B cell (primary cell): ENCODE data around the gene SREBF1. TPM values are rescaled to one million over a fixed set of nuclear protein-coding genes. Genes with fewer than 3 reads are reported as not detected.

ENCODE experiments used
- ATAC-seq: fragments of 200-7000 bp; cut with Tn5 transposase; one replicate; pipeline ENCODE4 v1.10.0; 2021; ENCODE audit warnings: low read depth, mild to moderate bottlenecking, moderate number of reproducible peaks, moderate library complexity
- CTCF ChIA-PET: fragments of 350-600 bp; sonication (Branson Sonifier 250); formaldehyde crosslinking; loops from one replicate; lab custom pipeline; 2021; ENCODE audit warnings: antibody characterized with exemption, inconsistent platforms; lab: Charles Lee
- POLR2A ChIA-PET: fragments of 350-600 bp; sonication (Branson Sonifier 250); formaldehyde crosslinking; loops from one replicate; lab custom pipeline; 2021; ENCODE audit warnings: antibody characterized with exemption; lab: Charles Lee
- DNase-seq: peaks from one replicate; pipeline ENCODE4 v3.0.0; 2013
- H2AFZ ChIP-seq: 2 replicates; pipeline ENCODE4 v1.6.1; 2012; ENCODE audit warnings: mild to moderate bottlenecking, low read depth, low read length; ENCODE audit not compliant: insufficient read depth, poor library complexity, severe bottlenecking
- H3K27ac ChIP-seq, 2 donors: 1 replicate in 1 of 2; 2 replicates in 1 of 2; pipeline ENCODE4 v1.5.1; 2012 to 2013; ENCODE audit warnings: low read length in 2 of 2, mild to moderate bottlenecking in 2 of 2, moderate library complexity in 1 of 2
- H3K27me3 ChIP-seq, 4 experiments: fragments of 200-600 bp in 1 of 4; sonication (generic) in 1 of 4; replicated peaks in 1 of 4; 1 replicate in 2 of 4; 2 replicates in 2 of 4; pipeline versions ENCODE4 v1.6.1 to v1.7.0; 2013 to 2016; ENCODE audit warnings: low read length in 3 of 4, mild to moderate bottlenecking in 2 of 4, mixed read lengths in 1 of 4, moderate library complexity in 1 of 4; ENCODE audit not compliant: insufficient read depth in 4 of 4, control insufficient read depth in 3 of 4; ENCODE audit errors: control extremely low read depth in 1 of 4
- H3K36me3 ChIP-seq, 2 experiments: replicated peaks in 1 of 2; 1 replicate in 1 of 2; 2 replicates in 1 of 2; pipeline versions ENCODE4 v1.6.1 to v1.7.1; 2013; ENCODE audit warnings: low read length in 1 of 2; ENCODE audit not compliant: insufficient read depth in 2 of 2, control insufficient read depth in 1 of 2; ENCODE audit errors: control extremely low read depth in 1 of 2, extremely low read depth in 1 of 2
- H3K4me1 ChIP-seq, 2 donors: fragments of 200-600 bp in 1 of 2; sonication (generic) in 1 of 2; 1 replicate in 1 of 2; 2 replicates in 1 of 2; pipeline versions ENCODE4 v1.5.1 to v1.6.1; 2013 to 2017; ENCODE audit warnings: low read length in 2 of 2; ENCODE audit not compliant: control insufficient read depth in 2 of 2, insufficient read depth in 2 of 2
- H3K4me2 ChIP-seq: replicated peaks from 2 replicates; pipeline ENCODE3; 2012; ENCODE audit warnings: mild to moderate bottlenecking, low read depth, low read length; ENCODE audit not compliant: poor library complexity, severe bottlenecking
- H3K4me3 ChIP-seq, 5 experiments: fragments of 200-600 bp in 1 of 5; sonication (generic) in 1 of 5; 1 replicate in 3 of 5; 2 replicates in 2 of 5; pipeline versions ENCODE4 v1.5.1 to v1.7.0; 2011 to 2016; ENCODE audit warnings: low read length in 4 of 5, mild to moderate bottlenecking in 4 of 5, low read depth in 2 of 5, control low read depth in 1 of 5, moderate library complexity in 1 of 5; ENCODE audit not compliant: insufficient read depth in 1 of 5; ENCODE audit errors: control extremely low read depth in 1 of 5, extremely low read depth in 1 of 5
- H3K79me2 ChIP-seq: fragments of 200-600 bp; sonication (generic); one replicate; pipeline ENCODE4 v1.6.0; 2016; ENCODE audit warnings: low read length; ENCODE audit not compliant: control insufficient read depth, insufficient read depth
- H3K9ac ChIP-seq: fragments of 200-600 bp; sonication (generic); 2 replicates; pipeline ENCODE4 v1.6.1; 2017; ENCODE audit warnings: mild to moderate bottlenecking, low read length, moderate library complexity
- H3K9me3 ChIP-seq, 3 donors: one replicate each; pipeline versions ENCODE4 v1.6.1 to v1.7.1; 2013; ENCODE audit warnings: low read length in 2 of 3; ENCODE audit not compliant: control insufficient read depth in 2 of 3, insufficient read depth in 1 of 3; ENCODE audit errors: control extremely low read depth in 1 of 3
- H4K20me1 ChIP-seq: 2 replicates; pipeline ENCODE4 v1.6.0; 2012; ENCODE audit warnings: mild to moderate bottlenecking, low read length; ENCODE audit not compliant: insufficient read depth, control insufficient read depth, poor library complexity, severe bottlenecking
- H3K27ac Mint-ChIP-seq: one replicate; pipeline ENCODE4 v1.8.0; 2021; ENCODE audit warnings: mixed read lengths
- H3K27me3 Mint-ChIP-seq: one replicate; pipeline ENCODE4 v1.8.0; 2021; ENCODE audit warnings: mixed read lengths
- H3K4me1 Mint-ChIP-seq: one replicate; pipeline ENCODE4 v1.8.0; 2021; ENCODE audit warnings: mixed read lengths
- H3K4me3 Mint-ChIP-seq: one replicate; pipeline ENCODE4 v1.8.0; 2021; ENCODE audit warnings: mixed read lengths
- H3K9me3 Mint-ChIP-seq: one replicate; pipeline ENCODE4 v1.8.0; 2022; ENCODE audit warnings: mixed read lengths; ENCODE audit not compliant: insufficient read depth
- CTCF ChIP-seq: fragments of 200-600 bp; IDR thresholded peaks from one replicate; pipeline ENCODE4 v1.8.0; 2022; ENCODE audit warnings: antibody characterized with exemption, mild to moderate bottlenecking
- EZH2 ChIP-seq: IDR thresholded peaks from 2 replicates; pipeline ENCODE4 v1.6.1; 2012; ENCODE audit warnings: borderline replicate concordance, low read depth, mild to moderate bottlenecking, moderate library complexity, low read length; ENCODE audit not compliant: insufficient read depth, poor library complexity, severe bottlenecking
- WGBS: methylation state at CpG from one replicate; pipeline ENCODE4 v1.1.5; 2013; ENCODE audit warnings: missing lambda C conversion rate; ENCODE audit not compliant: insufficient coverage; 5-methylcytosine and 5-hydroxymethylcytosine counted together
- intact Hi-C: fragments of 100-400 bp; cut with micrococcal nuclease; formaldehyde crosslinking; loops from one replicate; pipeline ENCODE4 v1.10.0; 2022
- polyA plus RNA-seq: library from polyadenylated mRNA; depleted of rRNA; stranded (reverse); fragments of >200 nt; gene quantifications from 2 replicates; pipeline ENCODE4 v1.2.3, GENCODE V29; 2012
- total RNA-seq, 2 donors: library from RNA; stranded (reverse); fragments of 120-200 nt in 1 of 2; gene quantifications; 1 replicate in 1 of 2; 2 replicates in 1 of 2; pipeline versions ENCODE4 v1.2.3 to v1.2.4, GENCODE V29; 2013 to 2022

Gene SREBF1
- total and polyA plus RNA-seq, 2 donors (not counting 1 experiment from before 2014, with no cell fraction given), result 21.6 to 34.9 TPM

- Histone ChIP-seq H2AFZ (no peak overlapping the region), H3K9ac (no peak overlapping the region), H3K27me3 (no peaks in the 10 kb centered on the region), H3K4me1 (peaks cover 30 to 34% of the 10 kb centered on the region in 2 donors), H3K4me3 (no peak overlapping the region), H4K20me1 (peaks cover 84% of the 10 kb centered on the region), H3K79me2 (peaks cover 55% of the 10 kb centered on the region), H3K4me2 (no peak overlapping the region), H3K9me3 (no peaks in the 10 kb centered on the region), H3K36me3 (peaks cover 0 to 4% of the 10 kb centered on the region in 2 experiments), H3K27ac (no peak overlapping the region)
- H3K4me3 Mint-ChIP-seq, result no peak overlapping the region
- DNase-seq, result no peak
- CTCF ChIA-PET, result interaction anchor here (4.8 kb wide), 1 partner anchor 18 kb away, joined by 28 read pairs; no protein-coding TSS in a partner anchor
- POLR2A ChIA-PET, result no interaction called here
- ATAC-seq, result no peak
- no peaks in the 10 kb centered on the region for H3K9me3 Mint-ChIP-seq
- 97% methylated on average over 6 of the region's 6 CpGs for WGBS
- H3K4me1 Mint-ChIP-seq, result peaks cover 47% of the 10 kb centered on the region
- TF ChIP-seq CTCF, result no peak
- TF ChIP-seq EZH2, result no peak
- no peak overlapping the region for H3K27ac Mint-ChIP-seq
- intact Hi-C loops, result loop anchor here (10.0 kb wide), 1 partner anchor 204 kb away; the partner anchor contains the start of genes ATPAF2 and GID4
- no peaks in the 10 kb centered on the region for H3K27me3 Mint-ChIP-seq
Observed at GRCh38 chr17:17830740-17831207, 6.0 kb downstream of the SREBF1 start.

- Histone ChIP-seq H3K9me3 (no peaks in the 10 kb centered on the region), H3K79me2 (peaks cover 50% of the 10 kb centered on the region), H3K27ac (no peak overlapping the region), H3K36me3 (peaks cover 0 to 4% of the 10 kb centered on the region in 2 experiments), H3K9ac (no peak overlapping the region), H4K20me1 (peaks cover 83% of the 10 kb centered on the region), H2AFZ (no peak overlapping the region), H3K4me1 (peaks cover 24 to 28% of the 10 kb centered on the region in 2 donors), H3K4me3 (no peak overlapping the region), H3K4me2 (no peak overlapping the region), H3K27me3 (no peaks in the 10 kb centered on the region)
- intact Hi-C loops, result loop anchor here (10.0 kb wide), 1 partner anchor 205 kb away; the partner anchor contains the start of genes ATPAF2 and GID4
- DNase-seq, result no peak
- H3K27me3 Mint-ChIP-seq, result no peaks in the 10 kb centered on the region
- H3K4me1 Mint-ChIP-seq, result peaks cover 41% of the 10 kb centered on the region
- H3K27ac Mint-ChIP-seq, result no peak overlapping the region
- no peak for ATAC-seq
- H3K4me3 Mint-ChIP-seq, result no peak overlapping the region
- no peaks in the 10 kb centered on the region for H3K9me3 Mint-ChIP-seq
- WGBS, result 100% methylated on average over 1 of the region's 2 CpGs
- ChIA-PET CTCF (interaction anchor here (1.3 to 1.4 kb wide), 2 partner anchors 18 to 30 kb away, joined by 3 to 4 read pairs; no protein-coding TSS in a partner anchor), POLR2A (no interaction called here)
- TF ChIP-seq EZH2, result no peak
- no peak for TF ChIP-seq CTCF
Observed at GRCh38 chr17:17830269-17830567, 6.6 kb downstream of the SREBF1 start.
